Fibroblast of the aortic adventitia (primary cell): ENCODE measurements around the gene TMEM176A. TPM values are rescaled to one million over a fixed set of nuclear protein-coding genes. Genes with fewer than 3 reads are reported as not detected.

Experiments used
- DNase-seq: peaks from one replicate; pipeline ENCODE4 v3.0.0-alpha.2; 2010; ENCODE audit warnings: low read depth
- H3K4me3 ChIP-seq: 2 replicates; pipeline ENCODE4 v1.5.1; 2011; ENCODE audit warnings: low read depth, mild to moderate bottlenecking, control low read depth, low read length, moderate library complexity
- total RNA-seq: library from RNA; depleted of rRNA; stranded (reverse); fragments of >200 nt; gene quantifications from 2 replicates; pipeline ENCODE4 v1.2.3, GENCODE V29; 2012; ENCODE audit warnings: low replicate concordance
- TF ChIP-seq, protein P1 (sequence below): IDR thresholded peaks from 2 replicates; pipeline ENCODE4 v1.5.1; 2011; ENCODE audit warnings: mild to moderate bottlenecking, low read length, control low read depth, inconsistent platforms; ENCODE audit not compliant: insufficient read depth

TMEM176A gene
- total RNA-seq, 1 donor = not detected

DNA sequence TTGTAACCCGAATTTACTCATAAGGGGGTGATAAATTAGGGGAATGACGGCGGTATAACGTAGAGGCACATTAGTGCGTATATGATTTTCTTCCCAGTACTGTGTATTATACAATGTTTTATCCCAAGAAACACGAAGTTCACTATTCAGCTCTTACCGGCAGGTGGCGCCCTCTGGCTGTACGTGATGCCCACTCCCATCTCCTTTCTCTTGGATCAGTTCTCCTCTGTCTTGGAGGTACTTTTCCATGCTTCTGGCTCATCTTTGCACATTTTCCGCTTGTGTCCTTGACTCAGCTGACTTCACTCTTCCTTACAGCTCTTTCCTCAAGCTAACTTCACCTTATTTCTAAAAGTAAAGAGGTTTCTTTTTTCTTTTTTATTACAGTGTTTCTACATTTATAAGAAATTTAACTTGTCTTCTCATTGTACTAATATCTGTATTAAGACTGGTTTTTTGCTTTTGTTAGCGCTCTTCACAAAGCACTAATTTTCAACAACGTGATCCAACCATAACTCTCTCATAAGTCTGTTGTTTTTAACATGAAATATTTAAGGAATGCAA lies 21.7 kb upstream of the TMEM176A start:
- H3K4me3 ChIP-seq = no peak overlapping the region
- DNase-seq = peak; percentile 67
- TF ChIP-seq, protein P1, sequence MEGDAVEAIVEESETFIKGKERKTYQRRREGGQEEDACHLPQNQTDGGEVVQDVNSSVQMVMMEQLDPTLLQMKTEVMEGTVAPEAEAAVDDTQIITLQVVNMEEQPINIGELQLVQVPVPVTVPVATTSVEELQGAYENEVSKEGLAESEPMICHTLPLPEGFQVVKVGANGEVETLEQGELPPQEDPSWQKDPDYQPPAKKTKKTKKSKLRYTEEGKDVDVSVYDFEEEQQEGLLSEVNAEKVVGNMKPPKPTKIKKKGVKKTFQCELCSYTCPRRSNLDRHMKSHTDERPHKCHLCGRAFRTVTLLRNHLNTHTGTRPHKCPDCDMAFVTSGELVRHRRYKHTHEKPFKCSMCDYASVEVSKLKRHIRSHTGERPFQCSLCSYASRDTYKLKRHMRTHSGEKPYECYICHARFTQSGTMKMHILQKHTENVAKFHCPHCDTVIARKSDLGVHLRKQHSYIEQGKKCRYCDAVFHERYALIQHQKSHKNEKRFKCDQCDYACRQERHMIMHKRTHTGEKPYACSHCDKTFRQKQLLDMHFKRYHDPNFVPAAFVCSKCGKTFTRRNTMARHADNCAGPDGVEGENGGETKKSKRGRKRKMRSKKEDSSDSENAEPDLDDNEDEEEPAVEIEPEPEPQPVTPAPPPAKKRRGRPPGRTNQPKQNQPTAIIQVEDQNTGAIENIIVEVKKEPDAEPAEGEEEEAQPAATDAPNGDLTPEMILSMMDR = peak; percentile 93

GRCh38 chr7:150780292-150780691 lies 20.3 kb upstream of the TMEM176A start:
- TF ChIP-seq, protein P1 = no peak
- DNase-seq = no peak
- H3K4me3 ChIP-seq = no peak overlapping the region

GRCh38 chr7:150781103-150781502 lies 19.5 kb upstream of the TMEM176A start:
- no peak overlapping the region for H3K4me3 ChIP-seq
- DNase-seq = peak; percentile 34
- TF ChIP-seq, protein P1 = no peak

GRCh38 chr7:150781961-150782360 lies 18.6 kb upstream of the TMEM176A start:
- no peak for DNase-seq
- TF ChIP-seq, protein P1 = no peak
- H3K4me3 ChIP-seq = no peak overlapping the region

GRCh38 chr7:150784120-150784736 lies 16.3 kb upstream of the TMEM176A start:
- no peak for DNase-seq
- TF ChIP-seq, protein P1 = no peak
- no peak overlapping the region for H3K4me3 ChIP-seq

DNA sequence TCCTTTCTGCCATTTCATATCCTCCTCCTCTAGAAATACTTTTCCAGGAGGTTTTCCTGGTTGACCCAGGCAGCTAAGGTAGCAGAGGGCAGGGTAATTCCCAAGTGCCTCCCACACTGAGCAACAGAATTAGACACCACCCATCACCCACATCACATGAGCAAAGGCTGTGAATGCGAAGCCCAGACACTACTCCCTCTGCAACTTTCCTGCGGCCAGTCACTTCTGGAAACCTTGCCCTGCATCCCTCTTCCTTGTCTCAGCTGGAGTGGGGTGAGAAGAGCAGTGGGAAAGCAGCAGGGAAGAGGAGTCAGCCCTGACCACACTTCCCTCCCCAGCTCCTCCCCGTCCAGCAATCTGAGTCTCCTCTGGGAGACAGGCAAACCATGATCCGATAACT lies 15.6 kb upstream of the TMEM176A start:
- TF ChIP-seq, protein P1 = no peak
- no peak for DNase-seq
- no peak overlapping the region for H3K4me3 ChIP-seq
